GM21723 (cell line): Measurements from ENCODE around the gene CDCA4.
"Not testable (repeated sequence)": the region's sequence is repeated elsewhere in the genome, so short reads cannot be mapped to it uniquely, and the experiment has no call there.

Source experiments
- ATAC-seq: cut with Tn5 transposase; IDR thresholded peaks from one replicate; pipeline ENCODE4 v1.9.1; 2021; ENCODE audit warnings: mild to moderate bottlenecking, moderate library complexity; ENCODE audit not compliant: unreplicated experiment

Gene CDCA4

DNA sequence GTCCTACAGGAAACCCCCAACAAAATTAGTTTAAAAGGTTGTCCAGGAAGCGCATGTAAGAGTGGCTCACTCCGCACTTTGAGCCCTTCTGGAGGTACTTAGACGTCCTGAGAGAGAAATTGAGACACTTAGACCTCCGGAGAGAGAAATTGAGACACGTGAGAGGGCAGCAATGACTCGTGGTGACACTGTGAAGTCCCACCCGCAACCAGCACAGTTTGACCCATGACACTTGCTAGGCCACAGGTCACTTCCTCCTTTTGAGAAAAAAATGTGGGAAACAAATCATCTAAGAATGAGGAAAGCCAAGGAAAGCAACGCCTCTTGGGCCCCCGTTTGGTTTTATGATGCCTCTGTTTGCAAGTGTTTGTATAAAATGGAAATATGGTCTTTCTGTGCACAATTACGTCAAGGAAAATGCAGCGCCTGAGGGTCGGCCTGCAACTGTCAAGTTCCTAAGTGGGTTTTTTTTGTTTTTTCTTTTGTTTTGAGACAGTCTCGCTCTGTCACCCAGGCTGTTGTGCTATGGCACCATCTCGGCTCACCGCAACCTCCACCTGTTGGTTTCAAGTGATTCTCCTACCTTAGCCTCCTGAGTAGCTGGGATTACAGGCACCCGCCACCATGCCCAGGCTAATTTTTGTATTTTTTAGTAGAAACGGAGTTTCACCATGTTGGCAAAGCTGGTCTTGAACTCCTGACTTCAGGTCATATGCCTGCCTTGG lies 13.6 kb upstream of the CDCA4 start:
- no peak for ATAC-seq

DNA sequence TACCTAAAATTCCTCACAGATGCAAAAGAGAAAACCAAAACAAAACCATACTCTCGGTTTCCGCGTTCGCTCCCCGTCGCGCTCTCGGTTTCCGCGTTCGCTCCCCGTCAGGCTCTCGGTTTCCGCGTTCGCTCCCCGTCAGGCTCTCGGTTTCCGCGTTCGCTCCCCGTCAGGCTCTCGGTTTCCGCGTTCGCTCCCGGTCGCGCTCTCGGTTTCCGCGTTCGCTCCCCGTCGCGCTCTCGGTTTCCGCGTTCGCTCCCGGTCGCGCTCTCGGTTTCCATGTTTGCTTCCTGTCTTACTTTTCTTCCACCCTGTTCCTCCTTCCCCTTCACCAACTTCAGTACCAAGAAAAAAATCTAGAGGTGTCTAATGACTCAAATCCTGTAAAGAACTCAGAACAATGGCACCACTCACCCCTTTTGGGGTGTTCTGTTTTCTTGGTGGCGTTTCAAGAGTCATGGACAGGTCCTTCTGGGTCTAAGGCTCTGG lies 12.6 kb upstream of the CDCA4 start:
- ATAC-seq, result not testable (repeated sequence)

DNA sequence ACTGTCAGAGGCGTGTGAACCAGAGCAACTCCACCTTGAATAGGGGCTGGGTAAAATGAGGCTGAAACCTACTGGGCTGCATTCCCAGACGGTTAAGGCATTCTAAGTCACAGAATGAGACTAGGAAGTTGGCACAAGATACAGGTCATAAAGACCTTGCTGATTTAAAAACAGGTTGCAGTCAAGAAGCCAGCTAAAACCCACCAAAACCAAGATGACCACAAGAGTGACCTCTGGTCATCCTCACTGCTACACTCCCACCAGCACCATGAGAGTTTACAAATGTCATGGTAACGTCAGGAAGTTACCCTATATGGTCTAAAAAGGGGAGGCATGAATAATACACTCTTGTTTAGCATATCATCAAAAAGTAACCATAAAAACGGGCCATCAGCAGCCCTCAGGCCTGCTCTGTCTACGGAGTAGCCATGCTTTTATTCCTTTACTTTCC lies 11.6 kb upstream of the CDCA4 start:
- not testable (repeated sequence) for ATAC-seq

- ATAC-seq, result no peak
These were observed 10.0 kb upstream of the CDCA4 start for GRCh38 chr14:105030836-105031396.

- ATAC-seq, result no peak
These were observed 9.3 kb upstream of the CDCA4 start for GRCh38 chr14:105030194-105030593.

GRCh38 chr14:105029402-105029801 lies 8.5 kb upstream of the CDCA4 start:
- ATAC-seq, result no peak

- no peak for ATAC-seq
These were observed 7.5 kb upstream of the CDCA4 start for GRCh38 chr14:105028251-105028927.

GRCh38 chr14:105027718-105028117 lies 6.8 kb upstream of the CDCA4 start:
- not testable (repeated sequence) for ATAC-seq

DNA sequence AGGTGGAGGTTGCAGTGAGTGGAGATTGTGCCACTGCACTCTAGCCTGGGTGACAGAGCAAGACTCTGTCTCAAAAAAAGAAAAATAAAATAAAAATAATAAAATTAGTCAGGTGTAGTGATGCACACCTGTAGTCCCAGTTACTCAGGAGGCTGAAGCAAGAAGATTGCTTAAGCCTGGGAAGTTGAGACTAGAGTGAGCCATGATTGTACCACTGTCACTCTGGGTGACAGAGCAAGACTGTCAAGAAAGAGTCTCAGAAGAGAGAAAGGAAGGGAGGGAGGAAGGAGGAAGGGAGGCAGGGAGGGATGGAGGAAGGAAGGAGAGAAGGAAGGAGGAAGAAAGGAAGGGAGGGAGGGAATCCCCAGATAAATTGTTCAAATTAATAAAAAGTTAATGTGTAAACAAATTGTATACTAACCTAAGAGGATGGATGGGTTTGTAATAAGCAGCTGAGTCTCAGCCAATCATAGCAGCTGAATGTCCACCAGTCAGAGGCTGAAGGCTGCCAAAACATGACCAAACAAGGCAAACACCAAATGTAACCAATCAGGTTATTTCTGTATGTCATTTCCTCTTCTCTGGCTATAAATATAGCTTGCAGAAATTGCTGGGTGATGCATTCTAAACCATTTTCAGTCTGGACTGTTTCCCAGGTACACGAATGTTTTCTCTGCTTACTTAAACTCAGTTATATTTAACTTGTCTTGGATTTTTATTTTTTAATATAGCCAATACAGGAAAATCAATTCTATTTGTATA lies 6.1 kb upstream of the CDCA4 start:
- no peak for ATAC-seq

GRCh38 chr14:105026033-105026785 lies 5.3 kb upstream of the CDCA4 start:
- ATAC-seq, result peak; percentile 29

DNA sequence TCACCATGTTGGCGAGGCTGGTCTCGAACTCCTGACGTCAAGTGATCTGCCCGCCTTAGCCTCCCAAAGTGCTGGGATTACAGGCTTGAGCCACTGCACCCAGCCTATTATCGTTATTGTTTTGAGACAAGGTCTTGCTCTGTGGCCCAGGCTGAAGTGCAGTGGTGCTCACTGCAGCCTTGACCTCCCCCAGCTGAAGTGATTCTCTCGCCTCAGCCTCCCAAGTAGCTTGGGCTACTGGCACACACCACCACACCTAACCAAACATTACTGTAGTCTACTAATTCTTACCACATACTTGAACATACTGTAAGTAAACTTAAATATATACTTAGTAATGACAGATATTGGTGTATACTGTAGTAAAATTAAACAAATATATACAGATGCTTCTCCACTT lies 4.5 kb upstream of the CDCA4 start:
- no peak for ATAC-seq

DNA sequence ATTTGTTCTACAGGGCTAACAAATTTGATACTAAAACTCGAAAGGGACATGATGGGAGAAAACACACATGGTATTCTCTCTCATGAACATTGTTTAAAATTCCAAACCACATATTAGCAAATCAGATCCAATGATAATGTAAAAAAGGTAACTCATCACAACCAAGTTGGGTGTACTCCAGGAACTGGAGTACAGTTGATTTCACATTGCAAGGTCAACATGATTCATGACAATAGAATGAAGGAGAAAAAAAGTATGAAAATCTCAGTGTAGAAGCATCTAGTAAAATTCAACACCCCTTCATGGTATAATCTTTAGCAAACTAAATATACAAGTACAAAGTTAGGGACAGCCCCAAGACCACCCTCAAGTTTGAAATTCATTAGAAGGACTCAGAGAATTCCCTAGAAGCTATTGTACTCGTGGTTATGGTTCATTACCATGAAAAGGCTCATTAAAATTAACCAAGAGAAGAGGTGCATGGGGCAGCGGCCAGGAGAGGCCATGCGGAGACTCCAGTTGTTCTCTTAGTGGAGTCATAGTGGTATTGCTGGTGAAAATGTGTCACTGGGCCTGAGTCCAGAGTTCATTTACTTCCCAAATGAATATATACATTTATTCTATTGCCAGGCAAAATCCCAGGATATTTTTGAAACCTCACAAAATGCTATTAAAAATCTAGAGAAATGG lies 3.1 kb upstream of the CDCA4 start:
- no peak for ATAC-seq

DNA sequence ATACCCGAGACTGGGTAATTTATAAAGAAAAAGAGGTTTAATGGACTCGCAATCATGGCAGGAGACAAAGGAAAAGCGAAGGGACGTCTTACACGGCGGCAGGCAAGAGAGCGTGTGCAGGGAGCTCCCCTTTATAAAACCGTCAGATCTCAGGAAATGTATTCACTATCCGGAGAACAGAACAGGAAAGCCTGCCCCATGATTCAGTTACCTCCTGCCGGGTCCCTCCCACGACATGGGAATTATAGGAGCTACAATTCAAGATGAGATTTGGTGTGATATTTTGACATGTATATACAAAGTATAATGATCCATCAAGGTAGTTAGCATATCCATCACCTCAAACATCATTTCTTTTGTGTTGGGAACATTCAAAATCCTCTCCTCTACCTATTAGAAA lies 2.3 kb upstream of the CDCA4 start:
- ATAC-seq, result no peak

DNA sequence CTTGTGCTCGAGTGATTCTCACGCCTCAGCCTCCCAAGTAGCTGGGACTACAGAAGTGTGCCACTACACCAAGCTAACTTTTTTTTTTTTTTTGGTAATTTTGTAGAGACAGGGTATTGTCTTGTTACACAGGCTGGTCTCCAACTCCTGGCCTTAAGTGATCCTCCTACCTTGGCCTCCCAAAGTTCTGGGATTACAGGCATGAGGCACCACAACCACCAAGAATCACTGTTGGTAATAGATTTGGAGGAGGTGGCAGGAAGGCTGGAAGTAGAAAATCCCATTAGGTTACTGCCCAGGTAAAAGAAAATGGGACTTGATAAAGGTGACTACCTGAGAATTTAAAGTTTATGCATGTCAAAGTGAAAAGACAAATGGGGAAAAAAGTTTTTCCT lies 1.4 kb upstream of the CDCA4 start:
- no peak for ATAC-seq

DNA sequence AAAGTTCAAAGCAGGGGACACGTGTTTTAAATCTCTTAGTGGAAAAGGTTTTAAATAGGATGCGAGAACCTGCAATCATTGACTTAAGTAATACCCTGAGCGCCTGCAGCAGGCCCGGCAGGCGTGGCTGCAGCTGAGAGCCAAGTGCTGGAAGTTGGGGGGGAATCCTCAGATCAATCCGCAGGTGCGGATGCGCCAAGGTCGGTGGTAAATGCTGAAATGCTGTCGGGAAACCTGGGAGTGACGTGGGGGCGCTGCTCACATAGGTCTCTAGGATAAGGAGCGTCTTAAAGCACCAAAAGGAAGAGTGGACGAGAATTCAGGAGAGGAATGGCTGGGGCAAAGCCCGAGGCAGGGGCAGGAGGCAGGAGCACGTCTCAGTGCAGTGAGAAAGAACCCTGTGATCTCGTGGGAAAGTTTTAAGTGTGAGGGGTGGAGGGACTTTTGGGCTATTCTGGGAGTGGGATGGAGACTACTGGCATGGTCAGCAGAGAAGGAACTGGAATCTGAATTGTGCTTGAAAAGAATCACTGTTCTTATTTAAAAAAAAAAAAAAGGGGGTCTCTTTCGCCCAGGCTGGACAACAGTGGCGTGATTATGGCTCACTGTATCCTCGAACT lies 883 bp upstream of the CDCA4 start:
- ATAC-seq, result no peak

- peak; percentile 30 for ATAC-seq
These were observed 745 bp downstream of the CDCA4 start for GRCh38 chr14:105019861-105020814.

GRCh38 chr14:105018414-105018813 lies 2.5 kb downstream of the CDCA4 start:
- no peak for ATAC-seq

- no peak for ATAC-seq
These were observed 5.0 kb downstream of the CDCA4 start for GRCh38 chr14:105015905-105016304.
